ENCODE results near the gene SH3BP5L.
"Not testable (repeated sequence)": the region's sequence is repeated elsewhere in the genome, so short reads cannot be mapped to it uniquely, and the experiment has no call there.

Gene SH3BP5L

GRCh38 chr1:248810000-248810726, 15.6 kb downstream of the SH3BP5L start:
- DNase-seq (ENCODE audit: low spot score), result no peak

- no peak for DNase-seq (ENCODE audit: low spot score)
Observed at GRCh38 chr1:248808876-248809275, 16.8 kb downstream of the SH3BP5L start.

- DNase-seq (ENCODE audit: low spot score), result peak; percentile 66
Observed at GRCh38 chr1:248807067-248807737, 18.5 kb downstream of the SH3BP5L start.

- no peak for DNase-seq (ENCODE audit: low spot score)
Observed at GRCh38 chr1:248805876-248806275, 19.8 kb downstream of the SH3BP5L start.

- no peak for DNase-seq (ENCODE audit: low spot score)
Observed at GRCh38 chr1:248804771-248805681, 20.7 kb downstream of the SH3BP5L start.

- not testable (repeated sequence) for DNase-seq (ENCODE audit: low spot score)
Observed at GRCh38 chr1:248803501-248803900, 22.2 kb downstream of the SH3BP5L start.

- DNase-seq (ENCODE audit: low spot score), result no peak
Observed at GRCh38 chr1:248802454-248802853, 23.3 kb downstream of the SH3BP5L start.

- no peak for DNase-seq (ENCODE audit: low spot score)
Observed at GRCh38 chr1:248800459-248800858, 25.3 kb downstream of the SH3BP5L start.

GRCh38 chr1:248798791-248799190, 26.9 kb downstream of the SH3BP5L start:
- no peak for DNase-seq (ENCODE audit: low spot score)

GRCh38 chr1:248794663-248795062, 31.1 kb downstream of the SH3BP5L start:
- not testable (repeated sequence) for DNase-seq (ENCODE audit: low spot score)

GRCh38 chr1:248793592-248793991, 32.1 kb downstream of the SH3BP5L start:
- no peak for DNase-seq (ENCODE audit: low spot score)

GRCh38 chr1:248792342-248792741, 33.4 kb downstream of the SH3BP5L start:
- DNase-seq (ENCODE audit: low spot score), result no peak

- DNase-seq (ENCODE audit: low spot score), result no peak
Observed at GRCh38 chr1:248791010-248791409, 34.7 kb downstream of the SH3BP5L start.

GRCh38 chr1:248790456-248790855, 35.3 kb downstream of the SH3BP5L start:
- DNase-seq (ENCODE audit: low spot score), result no peak

GRCh38 chr1:248789337-248789736, 36.4 kb downstream of the SH3BP5L start:
- DNase-seq (ENCODE audit: low spot score), result not testable (repeated sequence)

- no peak for DNase-seq (ENCODE audit: low spot score)
Observed at GRCh38 chr1:248788327-248788726, 37.4 kb downstream of the SH3BP5L start.

- DNase-seq (ENCODE audit: low spot score), result no peak
Observed at GRCh38 chr1:248787430-248787829, 38.3 kb downstream of the SH3BP5L start.

- DNase-seq (ENCODE audit: low spot score), result no peak
Observed at GRCh38 chr1:248786156-248786555, 39.6 kb downstream of the SH3BP5L start.

- no peak for DNase-seq (ENCODE audit: low spot score)
Observed at GRCh38 chr1:248783367-248783766, 42.3 kb downstream of the SH3BP5L start.

- no peak for DNase-seq (ENCODE audit: low spot score)
Observed at GRCh38 chr1:248782416-248783141, 43.1 kb downstream of the SH3BP5L start.

GRCh38 chr1:248779350-248779749, 46.4 kb downstream of the SH3BP5L start:
- DNase-seq (ENCODE audit: low spot score), result no peak

GRCh38 chr1:248778906-248779305, 46.8 kb downstream of the SH3BP5L start:
- no peak for DNase-seq (ENCODE audit: low spot score)
